ENCODE results near the gene ADAM11. TPM values are rescaled to one million over a fixed set of nuclear protein-coding genes. Genes with fewer than 3 reads are reported as not detected.

ADAM11 gene
- total RNA-seq, 6 donors from 2014 or later: 0.15 to 1.0 (median 0.20) TPM; not detected in 1

DNA sequence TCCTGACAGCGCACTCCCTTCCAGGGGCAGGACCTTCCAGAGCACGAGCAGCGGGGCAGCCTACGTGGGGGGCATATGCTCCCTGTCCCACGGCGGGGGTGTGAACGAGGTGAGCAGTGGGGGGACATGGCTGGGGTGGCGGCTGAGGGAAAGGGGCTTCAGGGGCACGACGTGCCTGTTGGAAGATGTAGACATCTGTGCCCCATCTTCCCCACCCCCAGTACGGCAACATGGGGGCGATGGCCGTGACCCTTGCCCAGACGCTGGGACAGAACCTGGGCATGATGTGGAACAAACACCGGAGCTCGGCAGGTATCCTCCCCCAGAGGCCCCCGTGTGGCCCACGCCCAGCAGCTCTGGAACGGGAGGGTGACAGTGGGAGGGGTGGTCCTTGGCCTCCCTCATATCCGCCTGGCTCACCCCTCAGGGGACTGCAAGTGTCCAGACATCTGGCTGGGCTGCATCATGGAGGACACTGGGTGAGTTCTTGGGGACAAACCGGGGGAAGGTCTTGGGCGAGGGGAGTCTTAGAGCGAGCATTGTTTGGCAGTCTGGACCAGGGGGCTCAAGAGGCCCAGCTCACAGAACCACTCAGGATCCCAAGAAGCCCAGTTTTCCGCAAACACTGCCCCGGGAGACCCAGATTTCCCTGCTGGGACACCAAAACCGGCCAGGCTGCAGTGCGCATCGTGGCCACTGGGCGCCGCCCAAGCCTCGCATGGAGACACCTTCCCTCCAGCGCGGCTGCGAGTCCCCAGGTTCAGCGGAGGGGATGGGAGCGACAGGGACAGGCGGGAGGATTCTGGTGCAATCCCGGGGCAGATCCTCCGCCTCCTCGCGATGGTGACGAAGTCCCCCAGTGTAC, 15.7 kb downstream of the ADAM11 start:
- TF ChIP-seq CTCF (IDR thresholded peaks at IDR 0.05) (peak; percentile 97 to 100 (median 98)), POLR2AphosphoS5 (IDR thresholded peaks at IDR 0.05) (no peak), EP300 (IDR thresholded peaks at IDR 0.05) (no peak), POLR2A (IDR thresholded peaks at IDR 0.05) (no peak)
- H3K4me1 ChIP-seq: peaks cover 20 to 28% (median 21%) of the 10 kb centered on the region in 4 donors
- DNase-seq (peak; percentile 91 to 99), ATAC-seq (ENCODE audit: low FRiP score in 2 of 2) (peak; percentile 86 to 88)
- H3K27ac ChIP-seq: peak overlapping the region in 1 of 4 donors; percentile 37
- no peaks in the 10 kb centered on the region for H3K36me3 ChIP-seq
- no peaks in the 10 kb centered on the region for H3K9me3 ChIP-seq
- H3K4me3 ChIP-seq: peak overlapping the region in 3 of 4 donors; percentile 64 to 73 (median 72)
- H3K27me3 ChIP-seq: peaks cover 0 to 12% (median 1%) of the 10 kb centered on the region in 4 donors
- WGBS, 2 donors: 17 to 50% methylated on average over 19 to 35 of the region's 42 CpGs

- no peaks in the 10 kb centered on the region for H3K36me3 ChIP-seq
- TF ChIP-seq EP300 (IDR thresholded peaks at IDR 0.05) (no peak), POLR2A (IDR thresholded peaks at IDR 0.05) (no peak), POLR2AphosphoS5 (IDR thresholded peaks at IDR 0.05) (no peak), CTCF (IDR thresholded peaks at IDR 0.05) (no peak)
- DNase-seq: peak; percentile 97 to 98
- H3K27me3 ChIP-seq: peaks cover 0 to 12% (median 1%) of the 10 kb centered on the region in 4 donors
- peak; percentile 95 to 96 for ATAC-seq (ENCODE audit: low FRiP score in 2 of 2)
- H3K4me1 ChIP-seq: peaks cover 24 to 33% (median 26%) of the 10 kb centered on the region in 4 donors
- H3K9me3 ChIP-seq: no peaks in the 10 kb centered on the region
- peak overlapping the region in 1 of 4 donors; percentile 37 for H3K27ac ChIP-seq
- peak overlapping the region; percentile 64 to 73 (median 69) for H3K4me3 ChIP-seq
- 0 to 1% methylated on average over 25 to 32 of the region's 50 CpGs for WGBS, 2 donors
These were observed 16.5 kb downstream of the ADAM11 start for GRCh38 chr17:44775136-44775837.

- H3K36me3 ChIP-seq: no peaks in the 10 kb centered on the region
- DNase-seq (peak in 1 of 2 donors; percentile 57), ATAC-seq (ENCODE audit: low FRiP score in 2 of 2) (peak; percentile 2 to 7)
- H3K4me1 ChIP-seq: peaks cover 26 to 41% (median 27%) of the 10 kb centered on the region in 4 donors
- TF ChIP-seq CTCF (IDR thresholded peaks at IDR 0.05) (no peak), EP300 (IDR thresholded peaks at IDR 0.05) (no peak), POLR2AphosphoS5 (IDR thresholded peaks at IDR 0.05) (no peak), POLR2A (IDR thresholded peaks at IDR 0.05) (no peak)
- WGBS, 2 donors: 8 to 11% methylated on average over 18 to 43 of the region's 43 CpGs
- H3K27ac ChIP-seq: peak overlapping the region in 3 of 4 donors; percentile 24 to 73 (median 53)
- H3K27me3 ChIP-seq: peaks cover 0 to 12% (median 1%) of the 10 kb centered on the region in 4 donors
- peak overlapping the region; percentile 43 to 73 (median 68) for H3K4me3 ChIP-seq
- H3K9me3 ChIP-seq: no peaks in the 10 kb centered on the region
These were observed 17.2 kb downstream of the ADAM11 start for GRCh38 chr17:44775838-44776621.

- 84 to 95% methylated on average over 11 to 19 of the region's 19 CpGs for WGBS, 2 donors
- TF ChIP-seq POLR2AphosphoS5 (IDR thresholded peaks at IDR 0.05): no peak
- TF ChIP-seq CTCF (IDR thresholded peaks at IDR 0.05): no peak
- no peak for TF ChIP-seq POLR2A (IDR thresholded peaks at IDR 0.05)
- TF ChIP-seq EP300 (IDR thresholded peaks at IDR 0.05): no peak
- no peaks in the 10 kb centered on the region for H3K36me3 ChIP-seq
- no peak for ATAC-seq (ENCODE audit: low FRiP score in 2 of 2)
- no peak overlapping the region for H3K27ac ChIP-seq
- no peak overlapping the region for H3K4me3 ChIP-seq
- H3K4me1 ChIP-seq: peaks cover 26 to 48% (median 32%) of the 10 kb centered on the region in 4 donors
- peaks cover 0 to 7% (median 1%) of the 10 kb centered on the region in 4 donors for H3K27me3 ChIP-seq
- no peaks in the 10 kb centered on the region for H3K9me3 ChIP-seq
- DNase-seq: no peak
These were observed 18.0 kb downstream of the ADAM11 start for GRCh38 chr17:44776628-44777393.
